Measurements from ENCODE around the gene SH3PXD2A. TPM values are rescaled to one million over a fixed set of nuclear protein-coding genes. Genes with fewer than 3 reads are reported as not detected.

Gene SH3PXD2A
- total RNA-seq, 4 donors from 2014 or later: 55.7 to 71.8 (median 66.8) TPM

DNA sequence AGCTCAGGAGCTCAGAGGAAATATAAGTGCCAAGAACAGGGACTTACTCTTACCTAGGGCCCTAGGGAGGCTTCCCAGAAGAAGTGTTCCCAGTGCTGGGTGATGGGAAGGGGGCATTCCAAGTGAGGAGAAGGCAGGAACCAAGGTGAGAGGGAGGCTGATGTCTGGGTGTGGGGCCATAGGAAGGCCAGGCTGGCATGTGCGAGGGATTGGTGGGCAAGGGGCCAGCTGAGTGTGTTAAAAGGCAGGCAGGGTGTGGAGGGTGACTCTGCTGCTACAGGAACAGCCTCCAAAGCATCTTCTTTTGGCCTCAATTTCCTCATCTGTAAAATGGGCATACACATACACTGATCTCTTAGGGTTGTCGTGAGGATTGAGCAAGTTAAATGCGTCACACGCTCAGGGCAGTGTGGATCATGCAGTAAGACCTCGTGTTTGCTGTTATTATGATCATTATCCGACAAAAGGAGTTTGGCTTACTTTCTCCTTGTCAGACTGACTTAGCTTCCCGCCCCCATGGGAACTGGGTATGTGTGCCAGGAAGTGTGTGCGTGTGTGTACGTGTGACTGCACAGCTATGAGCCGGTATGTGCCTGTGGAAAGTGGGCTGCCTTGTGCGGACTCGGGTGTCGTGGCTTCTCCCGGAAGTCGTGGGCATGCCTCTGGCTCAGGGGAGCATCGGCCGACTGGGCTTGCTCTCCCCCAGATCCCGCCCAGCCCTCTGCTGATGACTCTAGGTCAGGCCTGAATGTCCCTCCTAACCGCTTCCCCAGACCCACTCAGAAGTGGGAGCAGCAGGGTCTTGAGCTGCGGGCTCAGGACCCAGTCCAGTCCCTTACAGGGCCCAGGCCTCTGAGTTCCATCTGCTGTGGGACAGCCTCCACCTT is 302.3 kb downstream of the SH3PXD2A start:
- Histone ChIP-seq H3K9me3 (no peaks in the 10 kb centered on the region), H3K36me3 (no peaks in the 10 kb centered on the region), H3K27ac (no peak overlapping the region), H3K4me1 (peaks cover 13% of the 10 kb centered on the region), H3K4me3 (no peak overlapping the region), H3K27me3 (no peaks in the 10 kb centered on the region)
- no peak for DNase-seq (ENCODE audit: low spot score in 2 of 2)
- TF ChIP-seq, protein P1, sequence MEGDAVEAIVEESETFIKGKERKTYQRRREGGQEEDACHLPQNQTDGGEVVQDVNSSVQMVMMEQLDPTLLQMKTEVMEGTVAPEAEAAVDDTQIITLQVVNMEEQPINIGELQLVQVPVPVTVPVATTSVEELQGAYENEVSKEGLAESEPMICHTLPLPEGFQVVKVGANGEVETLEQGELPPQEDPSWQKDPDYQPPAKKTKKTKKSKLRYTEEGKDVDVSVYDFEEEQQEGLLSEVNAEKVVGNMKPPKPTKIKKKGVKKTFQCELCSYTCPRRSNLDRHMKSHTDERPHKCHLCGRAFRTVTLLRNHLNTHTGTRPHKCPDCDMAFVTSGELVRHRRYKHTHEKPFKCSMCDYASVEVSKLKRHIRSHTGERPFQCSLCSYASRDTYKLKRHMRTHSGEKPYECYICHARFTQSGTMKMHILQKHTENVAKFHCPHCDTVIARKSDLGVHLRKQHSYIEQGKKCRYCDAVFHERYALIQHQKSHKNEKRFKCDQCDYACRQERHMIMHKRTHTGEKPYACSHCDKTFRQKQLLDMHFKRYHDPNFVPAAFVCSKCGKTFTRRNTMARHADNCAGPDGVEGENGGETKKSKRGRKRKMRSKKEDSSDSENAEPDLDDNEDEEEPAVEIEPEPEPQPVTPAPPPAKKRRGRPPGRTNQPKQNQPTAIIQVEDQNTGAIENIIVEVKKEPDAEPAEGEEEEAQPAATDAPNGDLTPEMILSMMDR (IDR thresholded peaks at IDR 0.05): no peak
- TF ChIP-seq POLR2AphosphoS5 (IDR thresholded peaks at IDR 0.05) (no peak), EP300 (IDR thresholded peaks at IDR 0.05) (no peak), POLR2A (IDR thresholded peaks at IDR 0.05) (no peak)
- 85% methylated on average over 20 of the region's 20 CpGs for WGBS

DNA sequence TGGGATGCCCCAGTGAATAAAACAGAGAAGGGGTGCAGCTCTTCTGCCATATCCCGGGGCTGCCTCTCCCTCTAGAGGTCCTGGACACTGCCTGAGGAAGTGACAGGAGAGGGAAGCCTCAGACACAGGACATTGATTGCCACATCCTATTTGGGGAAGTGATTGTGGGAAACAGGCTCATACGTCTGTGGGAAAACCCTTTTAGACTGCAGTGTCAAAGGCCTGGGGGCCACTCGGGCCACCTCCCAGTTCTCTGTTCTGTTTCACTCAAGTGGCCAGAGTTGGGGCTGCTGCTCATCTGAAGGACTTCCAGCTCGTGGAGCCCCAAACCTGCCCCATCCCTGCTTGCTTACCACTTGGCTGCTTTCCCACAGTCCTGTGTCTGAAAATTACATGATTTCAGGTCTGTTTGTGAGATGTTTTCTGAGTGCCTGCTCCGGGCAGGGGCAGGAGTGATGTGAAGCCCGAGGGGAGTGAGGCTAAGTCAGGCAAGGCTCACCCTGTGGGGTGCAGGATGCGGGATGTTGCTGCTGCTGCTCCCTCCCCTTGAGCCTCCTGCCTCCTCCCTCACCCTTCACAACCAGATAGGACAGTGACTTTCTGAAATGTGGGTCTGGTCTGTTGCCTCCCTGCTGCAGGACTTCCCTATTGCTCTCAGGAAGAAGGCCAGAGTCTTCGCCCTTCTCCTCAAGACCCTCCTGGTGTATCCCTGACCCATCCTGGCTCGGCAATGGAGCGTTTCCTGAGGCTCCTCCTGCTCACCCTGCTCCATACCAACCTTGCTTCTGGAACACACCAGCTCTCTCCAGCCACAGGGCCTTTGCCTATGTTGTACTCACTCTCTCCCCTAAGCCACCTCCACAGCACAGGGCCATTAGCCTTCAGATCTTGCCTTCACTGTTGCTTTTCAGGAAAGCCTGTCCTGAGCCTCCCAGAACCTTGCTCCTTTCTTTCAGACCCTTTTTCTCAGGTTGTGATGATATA is 303.5 kb downstream of the SH3PXD2A start:
- Histone ChIP-seq H3K9me3 (no peaks in the 10 kb centered on the region), H3K27me3 (no peaks in the 10 kb centered on the region), H3K36me3 (no peaks in the 10 kb centered on the region), H3K4me3 (no peak overlapping the region), H3K4me1 (peaks cover 13% of the 10 kb centered on the region), H3K27ac (no peak overlapping the region)
- TF ChIP-seq EP300 (IDR thresholded peaks at IDR 0.05) (no peak), POLR2A (IDR thresholded peaks at IDR 0.05) (no peak)
- TF ChIP-seq, protein P1 (IDR thresholded peaks at IDR 0.05): no peak
- 62% methylated on average over 9 of the region's 10 CpGs for WGBS
- DNase-seq (ENCODE audit: low spot score in 2 of 2): no peak

DNA sequence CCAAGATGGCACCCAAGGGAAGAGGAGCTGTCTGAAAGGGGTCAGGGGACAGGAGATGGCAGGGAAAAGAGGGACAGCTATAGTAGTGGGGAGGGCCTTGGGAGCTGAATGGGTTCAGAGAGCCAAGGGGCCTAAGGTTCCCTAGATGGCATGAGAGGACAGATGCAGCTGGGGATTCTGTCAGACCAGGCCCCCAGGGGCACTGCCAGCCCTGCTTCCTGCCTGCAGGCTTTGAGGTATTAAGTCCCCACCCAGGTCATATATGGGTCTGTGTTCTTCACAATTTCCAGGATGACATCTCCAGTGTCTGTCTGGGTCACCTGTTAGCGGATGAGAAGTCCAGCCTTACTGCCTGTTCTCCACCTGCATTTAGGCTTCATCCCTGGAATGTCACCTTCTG is 305.1 kb downstream of the SH3PXD2A start:
- Histone ChIP-seq H3K27me3 (no peaks in the 10 kb centered on the region), H3K9me3 (no peaks in the 10 kb centered on the region), H3K36me3 (no peaks in the 10 kb centered on the region), H3K4me3 (no peak overlapping the region), H3K27ac (no peak overlapping the region), H3K4me1 (peaks cover 4% of the 10 kb centered on the region)
- TF ChIP-seq EP300 (IDR thresholded peaks at IDR 0.05) (no peak), POLR2A (IDR thresholded peaks at IDR 0.05) (no peak), POLR2AphosphoS5 (IDR thresholded peaks at IDR 0.05) (no peak)
- TF ChIP-seq, protein P1 (IDR thresholded peaks at IDR 0.05): no peak
- no peak for DNase-seq (ENCODE audit: low spot score in 2 of 2)
- WGBS: 92% methylated on average over 1 of the region's 1 CpG

DNA sequence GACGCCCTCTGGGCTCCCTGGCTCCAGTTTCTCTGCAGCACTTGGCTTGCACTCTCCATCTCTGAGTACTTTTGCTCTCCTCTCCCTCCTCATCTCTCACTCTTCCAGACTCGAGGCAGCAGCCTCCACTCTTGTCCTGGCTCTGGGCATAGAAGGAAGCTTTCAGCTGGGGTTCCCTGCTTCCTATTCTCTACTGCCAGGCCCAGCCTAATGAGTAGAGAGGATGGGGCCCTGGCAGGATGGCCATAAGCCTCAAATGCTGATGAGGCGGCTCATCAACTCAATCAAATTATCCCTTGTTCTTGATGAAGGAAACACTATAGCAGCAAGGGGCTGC is 306.1 kb downstream of the SH3PXD2A start:
- no peaks in the 10 kb centered on the region for H3K36me3 ChIP-seq
- peak in 1 of 2 donors; percentile 35 for DNase-seq (ENCODE audit: low spot score in 2 of 2)
- H3K27ac ChIP-seq: no peak overlapping the region
- H3K27me3 ChIP-seq: no peaks in the 10 kb centered on the region
- no peak overlapping the region for H3K4me3 ChIP-seq
- WGBS: 86% methylated on average over 3 of the region's 3 CpGs
- TF ChIP-seq EP300 (IDR thresholded peaks at IDR 0.05) (no peak), POLR2AphosphoS5 (IDR thresholded peaks at IDR 0.05) (no peak)
- TF ChIP-seq, protein P1 (IDR thresholded peaks at IDR 0.05): no peak
- H3K4me1 ChIP-seq: no peaks in the 10 kb centered on the region
- H3K9me3 ChIP-seq: no peaks in the 10 kb centered on the region
